Fibroblast of lung (primary cell): ENCODE measurements around the gene DVL3. TPM values are rescaled to one million over a fixed set of nuclear protein-coding genes. Genes with fewer than 3 reads are reported as not detected.

ENCODE experiments used
- DNase-seq, 2 donors: peaks; one replicate each; pipeline versions ENCODE4 v3.0.0 to v3.0.0-alpha.2; 2010; ENCODE audit warnings: low read depth in 2 of 2
- H2AFZ ChIP-seq: 2 replicates; pipeline ENCODE4 v1.5.1; 2012; ENCODE audit warnings: low read length, control low read depth, inconsistent platforms
- H3K27ac ChIP-seq: 2 replicates; pipeline ENCODE4 v1.5.1; 2011; ENCODE audit warnings: low read length, control low read depth; ENCODE audit not compliant: insufficient read depth
- H3K27me3 ChIP-seq: 2 replicates; pipeline ENCODE4 v1.5.1; 2011; ENCODE audit warnings: mild to moderate bottlenecking, low read length; ENCODE audit not compliant: control insufficient read depth, insufficient read depth
- H3K36me3 ChIP-seq: 2 replicates; pipeline ENCODE4 v1.5.1; 2011; ENCODE audit warnings: low read length; ENCODE audit not compliant: control insufficient read depth, insufficient read depth
- H3K4me1 ChIP-seq: 2 replicates; pipeline ENCODE4 v1.5.1; 2011; ENCODE audit warnings: low read length; ENCODE audit not compliant: control insufficient read depth, insufficient read depth; ENCODE audit errors: extremely low read depth
- H3K4me2 ChIP-seq: 2 replicates; pipeline ENCODE4 v1.5.1; 2011; ENCODE audit warnings: low read length, control low read depth; ENCODE audit not compliant: insufficient read depth; ENCODE audit errors: extremely low read depth
- H3K4me3 ChIP-seq, 4 experiments: fragments of 200-600 bp in 1 of 4; sonication (generic) in 1 of 4; replicated peaks in 1 of 4; 2 replicates each; pipeline ENCODE4 v1.5.1; 2011 to 2016; ENCODE audit warnings: low read length in 4 of 4, low read depth in 3 of 4, mild to moderate bottlenecking in 3 of 4, control low read depth in 2 of 4, inconsistent platforms in 1 of 4, mixed read lengths in 1 of 4; ENCODE audit not compliant: insufficient read depth in 1 of 4; ENCODE audit errors: control extremely low read depth in 1 of 4
- H3K79me2 ChIP-seq: 2 replicates; pipeline ENCODE4 v1.5.1; 2012; ENCODE audit warnings: mild to moderate bottlenecking, low read length, inconsistent platforms; ENCODE audit not compliant: control insufficient read depth, insufficient read depth
- H3K9ac ChIP-seq: 2 replicates; pipeline ENCODE4 v1.5.1; 2011; ENCODE audit warnings: mild to moderate bottlenecking, low read length, control low read depth; ENCODE audit not compliant: insufficient read depth
- H3K9me3 ChIP-seq: 2 replicates; pipeline ENCODE4 v1.5.1; 2012; ENCODE audit warnings: low read depth, low read length; ENCODE audit not compliant: control insufficient read depth, insufficient read depth
- H4K20me1 ChIP-seq: 2 replicates; pipeline ENCODE4 v1.5.1; 2011; ENCODE audit warnings: low read length; ENCODE audit not compliant: control insufficient read depth, insufficient read depth; ENCODE audit errors: extremely low read depth
- CTCF ChIP-seq, 2 donors: IDR thresholded peaks in 1 of 2; conservative IDR thresholded peaks in 1 of 2; 1 replicate in 1 of 2; 2 replicates in 1 of 2; pipeline ENCODE4 v1.5.1; 2011 to 2012; ENCODE audit warnings: low read length in 2 of 2, control low read depth in 1 of 2, inconsistent platforms in 1 of 2, low read depth in 1 of 2, mild to moderate bottlenecking in 1 of 2
- EZH2 ChIP-seq: IDR thresholded peaks from 2 replicates; pipeline ENCODE4 v1.5.1; 2012; ENCODE audit warnings: low read length, control low read depth, mild to moderate bottlenecking; ENCODE audit errors: missing control alignments
- polyA plus RNA-seq, 2 donors: library from polyadenylated mRNA; depleted of rRNA in 1 of 2; stranded (reverse) in 1 of 2; unstranded in 1 of 2; fragments of >200 nt; gene quantifications; 2 replicates each; pipeline ENCODE4 v1.2.1, GENCODE V29; 2011 to 2012; ENCODE audit warnings: missing spikeins in 1 of 2
- total RNA-seq: library from RNA; depleted of rRNA; stranded (reverse); fragments of >200 nt; gene quantifications from 2 replicates; pipeline ENCODE4 v1.2.1, GENCODE V29; 2014

The DVL3 gene
- total and polyA plus RNA-seq, 2 donors (not counting 1 experiment from before 2014, with no cell fraction given): 19.8 to 33.7 TPM

- Histone ChIP-seq H3K9ac (no peak overlapping the region), H3K4me2 (no peak overlapping the region), H3K4me3 (no peak overlapping the region), H3K79me2 (peaks cover 15% of the 10 kb centered on the region), H4K20me1 (no peaks in the 10 kb centered on the region), H3K27me3 (no peaks in the 10 kb centered on the region), H3K9me3 (no peaks in the 10 kb centered on the region), H3K27ac (no peak overlapping the region), H2AFZ (no peak overlapping the region), H3K36me3 (peaks cover 15% of the 10 kb centered on the region), H3K4me1 (peaks cover 4% of the 10 kb centered on the region)
- TF ChIP-seq EZH2: no peak
- TF ChIP-seq CTCF (conservative IDR thresholded peaks at IDR 0.05 in 1 of 2, IDR thresholded peaks at IDR 0.05 in 1 of 2; ENCODE audit: low read depth in 1 of 2, low read length in 2 of 2): no peak
- DNase-seq: peak in 1 of 2 donors; percentile 88
Observed at GRCh38 chr3:184171562-184171961, 16.4 kb downstream of the DVL3 start.

- Histone ChIP-seq H2AFZ (no peak overlapping the region), H3K79me2 (peaks cover 26% of the 10 kb centered on the region), H4K20me1 (no peaks in the 10 kb centered on the region), H3K4me1 (peaks cover 8% of the 10 kb centered on the region), H3K4me2 (no peak overlapping the region), H3K36me3 (peaks cover 12% of the 10 kb centered on the region), H3K9me3 (no peaks in the 10 kb centered on the region), H3K9ac (no peak overlapping the region), H3K4me3 (no peak overlapping the region), H3K27me3 (no peaks in the 10 kb centered on the region), H3K27ac (no peak overlapping the region)
- peak; percentile 20 to 94 for DNase-seq
- no peak for TF ChIP-seq CTCF (conservative IDR thresholded peaks at IDR 0.05 in 1 of 2, IDR thresholded peaks at IDR 0.05 in 1 of 2; ENCODE audit: low read depth in 1 of 2, low read length in 2 of 2)
- no peak for TF ChIP-seq EZH2
Observed at GRCh38 chr3:184172681-184173373, 17.6 kb downstream of the DVL3 start.

DNA sequence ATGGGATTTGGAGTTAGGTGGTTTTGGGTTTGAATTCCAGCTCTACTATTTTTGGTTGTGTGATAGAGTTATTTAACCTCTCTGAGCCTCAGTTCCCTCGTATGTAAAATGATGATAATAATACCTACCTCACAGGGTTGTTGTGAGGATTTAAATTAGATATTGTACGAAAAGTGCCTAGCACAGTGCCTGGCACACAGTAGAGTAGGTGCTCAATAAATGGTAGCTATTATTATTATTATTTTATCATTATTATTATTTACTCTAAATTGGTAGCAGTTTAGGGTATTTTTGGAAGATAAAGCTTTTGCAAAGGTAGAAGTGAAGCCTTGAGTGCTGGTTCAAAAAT, 18.2 kb downstream of the DVL3 start:
- H2AFZ ChIP-seq: no peak overlapping the region
- no peak overlapping the region for H3K4me2 ChIP-seq
- DNase-seq: no peak
- no peaks in the 10 kb centered on the region for H4K20me1 ChIP-seq
- H3K36me3 ChIP-seq: peaks cover 15% of the 10 kb centered on the region
- peaks cover 31% of the 10 kb centered on the region for H3K79me2 ChIP-seq
- H3K9me3 ChIP-seq: no peaks in the 10 kb centered on the region
- no peak overlapping the region for H3K9ac ChIP-seq
- H3K4me1 ChIP-seq: peaks cover 11% of the 10 kb centered on the region
- H3K27ac ChIP-seq: no peak overlapping the region
- H3K27me3 ChIP-seq: no peaks in the 10 kb centered on the region
- no peak overlapping the region for H3K4me3 ChIP-seq
- TF ChIP-seq CTCF (conservative IDR thresholded peaks at IDR 0.05 in 1 of 2, IDR thresholded peaks at IDR 0.05 in 1 of 2; ENCODE audit: low read depth in 1 of 2, low read length in 2 of 2): no peak
